Stimulated activated naive CD8-positive, alpha-beta T cell treated with anti-CD3 and anti-CD28 coated beads, Interleukin-15, Interleukin-2, amounts not matched to agents 100 ng/mL and 50 ng/mL, for 24 hours (primary cell): ENCODE results near the gene TNIP2.

Experiments used
- H3K27ac Mint-ChIP-seq: one replicate; pipeline ENCODE4 v1.8.0; 2021; ENCODE audit warnings: mild to moderate bottlenecking, mixed read lengths
- H3K27me3 Mint-ChIP-seq: one replicate; pipeline ENCODE4 v1.8.0; 2021; ENCODE audit warnings: mixed read lengths
- H3K36me3 Mint-ChIP-seq: one replicate; pipeline ENCODE4 v1.8.0; 2021; ENCODE audit warnings: low read depth, mixed read lengths
- H3K4me1 Mint-ChIP-seq: one replicate; pipeline ENCODE4 v1.8.0; 2021; ENCODE audit warnings: low read depth, mixed read lengths
- H3K4me3 Mint-ChIP-seq: one replicate; pipeline ENCODE4 v1.8.0; 2021; ENCODE audit warnings: mild to moderate bottlenecking, mixed read lengths
- H3K9me3 Mint-ChIP-seq: one replicate; pipeline ENCODE4 v1.8.0; 2021; ENCODE audit warnings: mixed read lengths

Gene TNIP2

DNA sequence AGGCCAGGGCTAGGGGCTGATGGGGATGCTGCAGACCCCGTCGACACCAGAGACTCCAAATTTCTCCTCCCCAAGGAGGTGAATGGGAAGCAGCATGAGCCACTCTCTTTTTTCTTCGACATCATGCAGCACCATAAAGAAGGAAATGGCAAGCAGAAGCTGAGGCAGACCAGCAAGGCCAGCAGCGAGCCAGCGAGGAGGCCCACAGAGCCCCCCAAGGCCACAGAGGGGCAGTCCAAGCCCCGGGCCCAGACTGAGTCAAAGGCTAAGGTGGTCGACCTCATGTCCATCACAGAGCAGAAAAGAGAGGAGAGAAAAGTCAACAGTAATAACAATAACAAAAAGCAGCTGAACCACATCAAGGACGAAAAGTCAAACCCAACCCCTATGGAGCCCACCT lies 56.1 kb downstream of the TNIP2 start:
- Mint-ChIP-seq H3K27ac (peak overlapping the region; percentile 66), H3K36me3 (peaks cover 69% of the 10 kb centered on the region), H3K27me3 (no peaks in the 10 kb centered on the region), H3K4me1 (peaks cover 24% of the 10 kb centered on the region), H3K4me3 (no peak overlapping the region), H3K9me3 (no peaks in the 10 kb centered on the region)

DNA sequence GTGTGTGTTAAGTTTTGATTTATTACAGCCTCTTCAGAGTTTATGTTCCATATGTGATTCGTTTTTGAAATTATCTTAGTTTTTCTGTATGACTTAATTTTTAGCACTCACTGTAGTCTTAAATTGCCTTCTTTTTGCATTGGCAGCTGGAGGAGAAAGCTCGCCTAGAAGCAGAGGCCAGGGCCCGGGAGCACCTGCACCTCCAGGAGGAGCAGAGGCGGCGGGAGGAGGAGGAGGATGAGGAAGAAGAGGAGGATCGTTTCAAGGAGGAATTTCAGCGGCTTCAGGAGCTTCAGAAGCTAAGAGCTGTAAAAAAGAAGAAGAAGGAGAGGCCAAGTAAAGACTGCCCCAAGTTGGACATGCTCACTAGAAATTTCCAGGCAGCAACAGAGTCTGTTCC lies 56.6 kb downstream of the TNIP2 start:
- peaks cover 73% of the 10 kb centered on the region for H3K36me3 Mint-ChIP-seq

DNA sequence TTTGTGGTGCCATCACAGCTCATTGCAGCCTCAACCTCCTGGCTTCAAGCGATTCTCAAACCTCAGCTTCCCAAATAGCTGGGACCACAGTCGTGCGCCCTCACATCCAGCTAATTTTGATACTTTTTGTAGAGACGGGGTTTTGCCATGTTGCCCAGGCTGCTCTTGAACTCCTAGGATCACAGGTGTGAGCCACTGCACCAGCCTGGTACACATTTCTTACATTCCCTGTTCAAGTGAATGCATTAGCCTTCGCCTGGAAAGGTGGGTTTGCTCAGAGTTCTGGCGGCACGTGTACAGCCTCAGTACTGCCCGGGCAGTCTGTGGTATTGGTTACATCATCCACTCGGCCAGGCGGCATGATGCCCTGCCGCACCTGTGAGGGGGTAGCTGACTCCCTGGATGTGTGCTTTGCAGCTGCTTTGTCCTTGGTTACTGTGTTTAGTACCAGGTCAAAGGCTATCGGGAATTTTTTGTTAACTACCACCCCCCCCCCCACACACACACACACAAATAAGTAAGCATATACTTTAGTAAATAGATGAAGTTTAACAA lies 57.1 kb downstream of the TNIP2 start:
- Mint-ChIP-seq H3K4me3 (no peak overlapping the region), H3K9me3 (no peaks in the 10 kb centered on the region), H3K36me3 (peaks cover 78% of the 10 kb centered on the region), H3K27ac (peak overlapping the region; percentile 61), H3K4me1 (peaks cover 24% of the 10 kb centered on the region), H3K27me3 (no peaks in the 10 kb centered on the region)

More for the DNA sequence above, 56.6 kb downstream of the TNIP2 start:
- Mint-ChIP-seq H3K9me3 (no peaks in the 10 kb centered on the region), H3K27ac (no peak overlapping the region), H3K27me3 (no peaks in the 10 kb centered on the region), H3K4me3 (no peak overlapping the region), H3K4me1 (peaks cover 24% of the 10 kb centered on the region)

DNA sequence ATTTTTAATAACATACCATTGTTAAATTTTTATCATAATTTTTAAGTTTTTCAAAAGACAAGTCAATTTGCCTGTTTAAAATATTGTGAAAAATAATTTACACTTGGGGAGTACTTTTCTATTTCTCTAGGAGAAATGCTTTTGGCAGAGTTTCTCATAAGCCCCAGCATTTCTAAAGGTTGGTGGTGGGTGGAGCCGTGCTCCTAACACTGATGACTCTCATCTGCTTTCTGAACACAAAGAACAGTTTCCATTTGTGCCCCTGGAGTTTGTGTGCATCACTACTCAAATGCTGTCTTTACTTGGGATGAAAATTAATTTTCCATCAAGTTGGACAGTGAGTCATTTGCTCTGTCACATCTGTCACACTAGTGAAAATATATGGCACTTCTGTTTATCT lies 57.6 kb downstream of the TNIP2 start:
- Mint-ChIP-seq H3K4me1 (peaks cover 24% of the 10 kb centered on the region), H3K36me3 (peaks cover 83% of the 10 kb centered on the region), H3K4me3 (no peak overlapping the region), H3K27ac (peak overlapping the region; percentile 61), H3K27me3 (no peaks in the 10 kb centered on the region), H3K9me3 (no peaks in the 10 kb centered on the region)

DNA sequence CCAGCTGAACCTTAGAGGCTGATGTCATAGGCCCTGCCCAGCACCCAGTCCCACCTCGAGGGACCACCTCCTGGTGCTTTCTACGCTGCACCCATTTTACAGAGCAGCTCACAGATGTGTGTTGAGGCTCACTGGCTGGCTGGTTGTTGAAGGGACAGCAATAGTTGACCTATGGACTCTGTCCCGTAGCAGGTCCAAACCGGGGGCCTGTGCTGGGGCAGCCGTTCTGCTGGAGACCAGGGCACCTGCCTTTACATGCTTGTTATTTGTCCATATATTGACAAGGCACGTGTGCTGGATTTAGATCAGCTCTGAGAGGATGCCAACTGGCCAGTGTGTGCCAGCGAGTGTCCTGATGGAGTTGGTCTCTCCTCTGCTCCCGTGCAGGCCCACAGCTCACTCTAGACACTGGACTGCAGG lies 58.1 kb downstream of the TNIP2 start:
- peak overlapping the region; percentile 70 for H3K27ac Mint-ChIP-seq
- H3K4me3 Mint-ChIP-seq: peak overlapping the region; percentile 23
- no peaks in the 10 kb centered on the region for H3K27me3 Mint-ChIP-seq
- H3K9me3 Mint-ChIP-seq: no peaks in the 10 kb centered on the region
- H3K4me1 Mint-ChIP-seq: peaks cover 24% of the 10 kb centered on the region
- H3K36me3 Mint-ChIP-seq: peaks cover 86% of the 10 kb centered on the region

DNA sequence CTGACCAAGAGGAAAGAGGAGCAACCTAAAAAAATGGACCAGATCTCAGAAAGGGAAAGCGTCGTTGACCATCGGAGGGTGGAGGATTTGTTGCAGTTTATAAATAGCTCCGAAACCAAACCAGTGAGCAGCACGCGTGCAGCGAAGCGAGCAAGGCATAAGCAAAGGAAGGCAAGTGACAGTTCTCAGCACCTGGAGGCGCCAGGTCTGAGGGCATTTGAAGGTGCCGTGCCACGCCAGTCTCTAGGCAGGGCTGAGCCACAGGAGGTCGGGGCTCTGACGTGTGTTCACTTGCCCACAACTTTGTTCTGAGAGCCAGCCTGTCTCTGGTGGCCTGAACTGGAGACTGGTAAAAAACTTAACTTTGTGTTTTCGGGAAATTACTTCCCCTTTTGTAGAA lies 59.7 kb downstream of the TNIP2 start:
- no peaks in the 10 kb centered on the region for H3K27me3 Mint-ChIP-seq
- H3K27ac Mint-ChIP-seq: peak overlapping the region; percentile 81
- no peaks in the 10 kb centered on the region for H3K9me3 Mint-ChIP-seq
- peaks cover 38% of the 10 kb centered on the region for H3K4me1 Mint-ChIP-seq
- no peak overlapping the region for H3K4me3 Mint-ChIP-seq
- peaks cover 84% of the 10 kb centered on the region for H3K36me3 Mint-ChIP-seq

DNA sequence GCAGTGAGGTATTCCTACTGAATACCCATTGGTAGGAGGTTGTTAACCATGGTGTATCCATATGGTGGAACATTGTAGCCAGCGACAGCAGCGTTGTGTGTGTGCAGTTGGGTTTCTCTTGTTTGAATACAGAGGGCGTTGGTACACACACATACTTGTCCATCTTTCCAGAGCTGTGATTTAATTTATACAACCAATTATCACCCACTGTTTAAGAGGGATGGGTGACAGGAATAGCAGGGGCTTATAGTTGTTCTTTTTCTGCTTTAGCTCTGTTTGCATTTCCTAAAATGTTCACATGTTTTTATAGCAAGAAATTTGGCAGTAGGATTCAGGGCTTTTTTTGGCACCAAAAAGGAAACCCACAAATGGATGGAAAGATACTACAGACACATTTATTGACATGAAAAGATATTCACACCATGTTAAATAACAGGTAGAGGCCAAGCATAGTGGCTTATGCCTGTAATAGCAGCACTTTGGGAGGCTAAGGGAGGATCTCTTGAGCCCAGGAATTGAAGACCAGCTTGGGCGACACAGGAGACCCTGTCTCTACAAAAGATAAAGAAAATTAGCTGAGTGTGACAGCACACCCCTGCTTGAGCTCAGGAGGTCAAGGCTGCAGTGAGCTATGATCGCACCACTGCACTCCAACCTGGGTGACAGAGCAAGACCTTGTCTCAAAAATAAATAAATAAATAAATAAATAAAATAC lies 60.6 kb downstream of the TNIP2 start:
- Mint-ChIP-seq H3K36me3 (peaks cover 85% of the 10 kb centered on the region), H3K27me3 (no peaks in the 10 kb centered on the region), H3K4me3 (no peak overlapping the region), H3K27ac (no peak overlapping the region), H3K4me1 (peaks cover 47% of the 10 kb centered on the region), H3K9me3 (no peaks in the 10 kb centered on the region)

DNA sequence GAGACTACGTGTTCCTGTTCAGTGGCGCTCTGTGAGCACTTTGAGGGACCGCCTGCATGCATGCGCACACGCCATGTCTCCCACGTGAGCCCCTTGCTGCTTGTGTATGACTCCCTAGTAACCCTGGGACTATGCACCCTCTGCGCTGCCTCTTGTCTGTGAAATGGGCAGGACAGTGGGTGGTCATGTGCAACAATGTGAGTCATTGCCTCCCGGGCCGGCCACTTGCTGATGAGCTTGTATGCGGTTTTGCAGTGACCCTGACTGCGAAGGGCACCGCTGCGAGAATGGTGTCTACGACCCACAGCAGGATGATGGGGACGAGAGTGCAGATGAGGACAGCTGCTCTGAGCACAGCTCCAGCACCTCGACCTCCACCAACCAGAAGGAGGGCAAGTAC lies 61.4 kb downstream of the TNIP2 start:
- no peak overlapping the region for H3K27ac Mint-ChIP-seq

DNA sequence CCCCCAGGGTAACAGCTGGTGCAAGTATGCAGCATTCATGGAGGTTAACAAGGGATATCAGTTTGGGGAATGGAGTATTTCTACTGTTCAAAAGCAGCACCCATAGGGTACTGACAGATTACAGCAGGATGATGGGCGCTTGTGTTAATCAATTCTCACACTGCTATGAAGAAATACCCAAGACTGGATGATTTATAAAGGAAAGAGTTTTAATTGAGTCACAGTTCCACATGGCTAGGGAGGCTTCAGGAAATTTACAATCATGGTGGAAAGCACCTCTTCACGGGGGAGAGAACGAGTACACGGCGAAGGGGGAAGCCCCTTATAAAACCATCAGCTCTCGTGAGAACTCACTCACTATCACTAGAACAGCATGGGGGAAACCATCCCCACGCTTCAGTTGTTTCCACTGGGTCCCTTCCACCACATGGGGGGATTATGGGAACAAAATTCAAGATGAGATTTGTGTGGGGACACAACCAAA lies 64.1 kb downstream of the TNIP2 start:
- peaks cover 54% of the 10 kb centered on the region for H3K4me1 Mint-ChIP-seq
- H3K9me3 Mint-ChIP-seq: no peaks in the 10 kb centered on the region
- no peaks in the 10 kb centered on the region for H3K27me3 Mint-ChIP-seq
- peak overlapping the region; percentile 95 for H3K27ac Mint-ChIP-seq
- H3K4me3 Mint-ChIP-seq: peak overlapping the region; percentile 44
- peaks cover 78% of the 10 kb centered on the region for H3K36me3 Mint-ChIP-seq

More for the DNA sequence above, 61.4 kb downstream of the TNIP2 start:
- Mint-ChIP-seq H3K9me3 (no peaks in the 10 kb centered on the region), H3K36me3 (peaks cover 84% of the 10 kb centered on the region), H3K4me1 (peaks cover 55% of the 10 kb centered on the region), H3K27me3 (no peaks in the 10 kb centered on the region), H3K4me3 (no peak overlapping the region)
